Upper lobe of right lung (tissue), 1 donor: ENCODE data around the gene DSCAM. TPM values are rescaled to one million over a fixed set of nuclear protein-coding genes. Genes with fewer than 3 reads are reported as not detected.

Source experiments
- ATAC-seq: fragments of 200-7000 bp; cut with Tn5 transposase; one replicate; pipeline ENCODE4 v1.9.1; 2020; ENCODE audit warnings: mild to moderate bottlenecking, moderate library complexity
- DNase-seq: peaks from one replicate; pipeline ENCODE4 v3.0.0-alpha.2; 2020
- H3K27ac ChIP-seq: fragments of 200-600 bp; one replicate; pipeline ENCODE4 v1.8.0; 2022
- H3K27me3 ChIP-seq: fragments of 200-600 bp; one replicate; pipeline ENCODE4 v1.8.0; 2022; ENCODE audit warnings: mild to moderate bottlenecking
- H3K36me3 ChIP-seq: fragments of 200-600 bp; one replicate; pipeline ENCODE4 v1.8.0; 2022
- H3K4me1 ChIP-seq: fragments of 200-600 bp; one replicate; pipeline ENCODE4 v1.8.0; 2022
- H3K4me3 ChIP-seq: fragments of 200-600 bp; one replicate; pipeline ENCODE4 v1.8.0; 2022; ENCODE audit warnings: mild to moderate bottlenecking
- H3K9me3 ChIP-seq: fragments of 200-600 bp; one replicate; pipeline ENCODE4 v1.8.0; 2022
- intact Hi-C: fragments of 100-400 bp; cut with DNase I; formaldehyde crosslinking; loops from one replicate; pipeline ENCODE4 v1.11.0; 2022
- total RNA-seq: library from RNA; stranded (reverse); fragmentation: NEBNext Ultra II Directional; extraction: Animal tissue kit (Norgen Biotek cat#: 25700); gene quantifications from one replicate; pipeline ENCODE4 v1.2.1, GENCODE V29; 2021
- TF ChIP-seq, protein P1 (sequence below): fragments of 200-600 bp; IDR thresholded peaks from one replicate; pipeline ENCODE4 v1.8.0; 2022; ENCODE audit warnings: antibody characterized with exemption
- donor health status: DM: no; HTN: yes; CAD: no; lungs with severe emphysema.

Gene DSCAM
- total RNA-seq, 1 donor from 2014 or later: not detected

DNA sequence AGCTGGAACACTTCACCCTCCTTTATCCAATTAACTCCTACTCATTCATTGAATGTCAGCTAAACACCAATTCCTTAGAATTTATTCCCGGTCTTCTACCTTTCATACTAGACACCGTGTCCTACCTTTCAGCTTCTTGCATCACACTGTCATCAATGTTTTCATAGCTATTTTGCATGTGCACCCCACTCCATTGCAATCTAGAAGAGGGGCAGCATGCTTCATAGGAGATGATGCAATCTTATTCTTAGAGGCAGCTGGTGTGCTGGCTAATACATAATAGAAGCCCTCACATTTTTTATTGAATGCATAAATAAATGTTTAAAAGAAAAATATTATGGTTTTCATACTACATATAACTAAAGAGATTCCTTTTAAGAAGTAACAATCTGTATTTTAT lies 123.6 kb downstream of the DSCAM start:
- H3K27ac ChIP-seq: no peak overlapping the region
- no peaks in the 10 kb centered on the region for H3K36me3 ChIP-seq
- ATAC-seq (no peak), DNase-seq (no peak)
- H3K9me3 ChIP-seq: peaks cover 4% of the 10 kb centered on the region
- no peaks in the 10 kb centered on the region for H3K27me3 ChIP-seq
- no peaks in the 10 kb centered on the region for H3K4me1 ChIP-seq
- intact Hi-C loops: no loop called here
- TF ChIP-seq, protein P1, sequence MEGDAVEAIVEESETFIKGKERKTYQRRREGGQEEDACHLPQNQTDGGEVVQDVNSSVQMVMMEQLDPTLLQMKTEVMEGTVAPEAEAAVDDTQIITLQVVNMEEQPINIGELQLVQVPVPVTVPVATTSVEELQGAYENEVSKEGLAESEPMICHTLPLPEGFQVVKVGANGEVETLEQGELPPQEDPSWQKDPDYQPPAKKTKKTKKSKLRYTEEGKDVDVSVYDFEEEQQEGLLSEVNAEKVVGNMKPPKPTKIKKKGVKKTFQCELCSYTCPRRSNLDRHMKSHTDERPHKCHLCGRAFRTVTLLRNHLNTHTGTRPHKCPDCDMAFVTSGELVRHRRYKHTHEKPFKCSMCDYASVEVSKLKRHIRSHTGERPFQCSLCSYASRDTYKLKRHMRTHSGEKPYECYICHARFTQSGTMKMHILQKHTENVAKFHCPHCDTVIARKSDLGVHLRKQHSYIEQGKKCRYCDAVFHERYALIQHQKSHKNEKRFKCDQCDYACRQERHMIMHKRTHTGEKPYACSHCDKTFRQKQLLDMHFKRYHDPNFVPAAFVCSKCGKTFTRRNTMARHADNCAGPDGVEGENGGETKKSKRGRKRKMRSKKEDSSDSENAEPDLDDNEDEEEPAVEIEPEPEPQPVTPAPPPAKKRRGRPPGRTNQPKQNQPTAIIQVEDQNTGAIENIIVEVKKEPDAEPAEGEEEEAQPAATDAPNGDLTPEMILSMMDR: no peak
- H3K4me3 ChIP-seq: no peak overlapping the region

DNA sequence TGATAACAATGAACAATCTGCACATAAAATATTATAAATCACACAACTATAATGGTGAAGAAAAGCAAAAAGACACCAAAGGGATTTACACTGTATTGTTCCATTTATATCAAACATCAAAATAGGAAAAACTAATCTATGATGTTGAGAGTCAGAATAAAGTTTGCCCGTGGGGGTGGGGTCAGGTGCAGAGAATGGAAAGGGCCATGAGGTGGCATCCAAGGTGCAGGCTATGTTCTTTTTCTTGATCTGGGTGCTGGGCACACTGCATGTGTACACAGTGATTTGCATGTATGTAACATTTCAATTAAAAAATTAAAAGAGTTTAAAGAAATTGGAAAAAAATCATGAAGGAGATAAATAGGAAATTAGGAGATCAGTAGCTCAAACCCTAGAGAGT lies 127.3 kb downstream of the DSCAM start:
- intact Hi-C loops: no loop called here
- no peak for DNase-seq
- Histone ChIP-seq H3K4me3 (no peak overlapping the region), H3K9me3 (peaks cover 4% of the 10 kb centered on the region), H3K27me3 (no peaks in the 10 kb centered on the region), H3K4me1 (no peaks in the 10 kb centered on the region), H3K36me3 (no peaks in the 10 kb centered on the region), H3K27ac (no peak overlapping the region)
- no peak for ATAC-seq
- TF ChIP-seq, protein P1: no peak

DNA sequence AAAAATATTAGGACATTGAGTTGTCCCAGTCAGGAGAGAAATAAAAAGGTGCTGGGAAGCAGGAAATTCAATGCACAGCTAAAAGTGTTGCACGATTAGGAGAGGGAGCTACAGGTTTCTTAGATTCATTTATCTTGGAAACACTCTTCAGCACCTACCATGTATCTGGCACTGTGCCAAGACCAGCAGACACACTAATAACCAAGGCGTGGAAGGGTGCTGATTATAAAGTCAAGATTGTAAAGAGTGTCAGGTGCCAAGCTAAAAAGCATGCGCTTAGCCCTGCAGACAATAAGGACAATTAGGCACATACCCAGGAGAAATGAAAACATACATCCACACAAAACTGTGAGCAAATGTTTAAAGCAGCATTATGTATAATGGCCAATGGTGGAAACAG lies 129.9 kb downstream of the DSCAM start:
- intact Hi-C loops: no loop called here
- no peak for DNase-seq

DNA sequence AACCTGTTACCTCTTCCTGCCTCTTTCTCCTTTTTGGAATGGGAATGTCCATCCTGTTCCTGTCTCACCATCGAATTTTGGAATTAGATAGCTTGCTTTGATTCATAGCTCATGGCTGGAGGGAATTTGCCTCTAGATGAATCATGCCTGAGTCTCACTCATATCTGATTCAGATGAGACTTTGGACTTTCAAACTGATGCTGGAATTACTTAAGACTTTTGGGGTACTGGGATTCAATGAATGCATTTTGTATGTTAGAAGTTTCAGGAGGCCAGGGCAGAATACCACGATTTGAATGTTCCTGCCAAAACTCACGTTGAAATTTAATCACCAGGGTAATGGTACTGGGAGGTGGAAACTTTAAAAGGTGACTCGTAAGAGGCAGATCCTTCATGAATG lies 132.4 kb downstream of the DSCAM start:
- Histone ChIP-seq H3K27ac (no peak overlapping the region), H3K9me3 (no peaks in the 10 kb centered on the region), H3K27me3 (no peaks in the 10 kb centered on the region), H3K4me3 (no peak overlapping the region), H3K4me1 (no peaks in the 10 kb centered on the region), H3K36me3 (no peaks in the 10 kb centered on the region)
- ATAC-seq (no peak), DNase-seq (no peak)
- intact Hi-C loops: no loop called here
- TF ChIP-seq, protein P1: no peak

More for the DNA sequence above, 129.9 kb downstream of the DSCAM start:
- TF ChIP-seq, protein P1: no peak
- Histone ChIP-seq H3K4me1 (no peaks in the 10 kb centered on the region), H3K9me3 (peaks cover 4% of the 10 kb centered on the region), H3K27ac (no peak overlapping the region), H3K4me3 (no peak overlapping the region), H3K36me3 (no peaks in the 10 kb centered on the region), H3K27me3 (no peaks in the 10 kb centered on the region)
- no peak for ATAC-seq

DNA sequence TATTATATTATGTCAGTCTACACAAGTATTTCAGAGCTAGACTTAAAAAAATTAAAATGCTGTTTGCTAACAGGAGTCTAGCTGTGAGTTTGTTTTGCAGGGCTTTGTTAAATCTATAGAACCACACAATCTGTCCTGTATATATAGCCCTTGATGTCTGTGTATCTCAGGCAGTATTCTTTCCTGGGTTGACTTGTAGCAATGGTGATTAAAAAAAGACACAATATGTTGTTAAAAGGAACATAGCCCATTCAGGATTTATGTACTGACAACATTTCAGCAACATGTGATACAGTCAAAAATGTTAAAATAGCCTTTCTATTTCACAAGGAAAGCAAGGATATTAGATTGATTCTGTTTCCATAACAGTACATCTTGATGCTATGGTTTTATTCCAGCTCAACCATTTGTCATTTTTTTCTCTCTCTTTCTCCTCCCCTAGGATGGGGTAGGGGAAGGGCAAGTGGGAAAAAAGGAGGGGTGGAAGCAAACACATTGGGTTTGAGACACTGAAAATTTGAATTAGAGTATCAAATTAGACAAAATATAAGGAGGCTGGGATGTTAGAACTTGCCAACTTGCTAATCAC lies 139.2 kb downstream of the DSCAM start:
- H3K27ac ChIP-seq: no peak overlapping the region
- intact Hi-C loops: no loop called here

More for the DNA sequence above, 139.2 kb downstream of the DSCAM start:
- ATAC-seq (no peak), DNase-seq (no peak)
- Histone ChIP-seq H3K9me3 (no peaks in the 10 kb centered on the region), H3K27me3 (no peaks in the 10 kb centered on the region), H3K4me1 (no peaks in the 10 kb centered on the region), H3K36me3 (no peaks in the 10 kb centered on the region), H3K4me3 (no peak overlapping the region)
- TF ChIP-seq, protein P1: no peak
